Smooth muscle cell (in vitro differentiated cells): Measurements from ENCODE around the gene PTS. TPM values are rescaled to one million over a fixed set of nuclear protein-coding genes. Genes with fewer than 3 reads are reported as not detected.

Experiments
- DNase-seq: peaks from one replicate; lab custom pipeline; 2025; ENCODE audit not compliant: unreplicated experiment; lab: John Stamatoyannopoulos, UW
- H2AFZ ChIP-seq: fragments of 200-600 bp; sonication (generic); 2 replicates; pipeline ENCODE4 v1.6.0; 2016; ENCODE audit warnings: antibody characterized with exemption, low read depth, mild to moderate bottlenecking
- H3F3A ChIP-seq: fragments of 200-600 bp; sonication (generic); 2 replicates; pipeline ENCODE4 v1.6.0; 2017; ENCODE audit warnings: antibody characterized with exemption, low read depth
- H3K27ac ChIP-seq: fragments of 200-600 bp; sonication (generic); 2 replicates; pipeline ENCODE4 v1.5.1; 2016; ENCODE audit warnings: low read depth, mild to moderate bottlenecking
- H3K27me3 ChIP-seq: fragments of 200-600 bp; sonication (generic); 2 replicates; pipeline ENCODE4 v1.6.1; 2016; ENCODE audit warnings: low read depth, mild to moderate bottlenecking
- H3K36me3 ChIP-seq: fragments of 200-600 bp; sonication (generic); 2 replicates; pipeline ENCODE4 v1.5.1; 2016; ENCODE audit warnings: low read depth
- H3K4me1 ChIP-seq: fragments of 200-600 bp; sonication (generic); 2 replicates; pipeline ENCODE4 v1.5.1; 2016; ENCODE audit warnings: low read depth
- H3K4me2 ChIP-seq: fragments of 200-600 bp; sonication (generic); 2 replicates; pipeline ENCODE4 v1.6.0; 2016; ENCODE audit warnings: mild to moderate bottlenecking
- H3K4me3 ChIP-seq: fragments of 200-600 bp; sonication (generic); 2 replicates; pipeline ENCODE4 v1.5.1; 2016; ENCODE audit warnings: mild to moderate bottlenecking
- H3K79me2 ChIP-seq: fragments of 200-600 bp; sonication (generic); 2 replicates; pipeline ENCODE4 v1.6.0; 2016; ENCODE audit warnings: low read depth, mild to moderate bottlenecking
- H3K9ac ChIP-seq: fragments of 200-600 bp; sonication (generic); 2 replicates; pipeline ENCODE4 v1.6.0; 2016; ENCODE audit warnings: low read depth
- H3K9me3 ChIP-seq: fragments of 200-600 bp; sonication (generic); replicated peaks from 2 replicates; pipeline ENCODE4 v1.5.1; 2016; ENCODE audit warnings: low read depth
- H4K20me1 ChIP-seq: fragments of 200-600 bp; sonication (generic); 2 replicates; pipeline ENCODE4 v1.6.0; 2016; ENCODE audit warnings: low read depth
- WGBS: methylation state at CpG from one replicate; pipeline ENCODE4 v1.1.7; 2016; ENCODE audit warnings: low lambda C conversion rate; 5-methylcytosine and 5-hydroxymethylcytosine counted together
- polyA plus RNA-seq: library from polyadenylated mRNA; unstranded; fragments of >200 nt; fragmentation: Nextera tagmentation; extraction: Ambion mirVana; gene quantifications from 2 replicates; pipeline ENCODE4 v1.2.1, GENCODE V29; 2016
- total RNA-seq: library from RNA; depleted of rRNA; stranded (reverse); fragments of >200 nt; gene quantifications from 2 replicates; pipeline ENCODE4 v1.2.3, GENCODE V29; 2014
- TF ChIP-seq, protein P1 (sequence below): fragments of 200-600 bp; sonication (generic); IDR thresholded peaks from 2 replicates; pipeline ENCODE4 v1.5.1; 2017; ENCODE audit warnings: borderline replicate concordance, mild to moderate bottlenecking, antibody characterized with exemption; ENCODE audit not compliant: insufficient read depth, poor library complexity, severe bottlenecking

The PTS gene
- total and polyA plus RNA-seq, 2 experiments from 2014 or later, result 70.9 to 75.4 TPM

DNA sequence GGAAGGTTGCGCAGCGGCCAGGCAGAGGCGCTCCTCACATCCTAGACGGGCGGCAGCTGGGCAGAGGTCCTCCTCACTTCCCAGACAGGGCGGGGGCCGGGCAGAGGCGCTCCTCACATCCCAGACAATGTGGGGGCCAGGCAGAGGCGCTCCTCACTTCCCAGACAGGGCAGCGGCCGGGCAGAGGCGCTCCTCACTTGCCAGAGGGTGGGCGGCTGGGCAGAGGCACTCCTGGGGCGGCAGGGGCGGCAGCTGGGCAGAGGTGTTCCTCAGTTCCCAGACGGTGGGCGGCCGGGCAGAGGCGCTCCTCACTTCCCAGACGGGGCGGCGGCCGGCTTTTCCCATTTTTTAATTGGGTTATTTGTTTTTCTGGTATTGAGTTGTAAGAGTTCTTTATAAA is 20.2 kb upstream of the PTS start:
- H3K27ac ChIP-seq, result no peak overlapping the region
- H3K9me3 ChIP-seq, result no peaks in the 10 kb centered on the region
- H3K79me2 ChIP-seq, result no peaks in the 10 kb centered on the region
- peaks cover 17% of the 10 kb centered on the region for H3K27me3 ChIP-seq
- H3F3A ChIP-seq, result no peaks in the 10 kb centered on the region
- H3K4me1 ChIP-seq, result no peaks in the 10 kb centered on the region
- TF ChIP-seq, protein P1, sequence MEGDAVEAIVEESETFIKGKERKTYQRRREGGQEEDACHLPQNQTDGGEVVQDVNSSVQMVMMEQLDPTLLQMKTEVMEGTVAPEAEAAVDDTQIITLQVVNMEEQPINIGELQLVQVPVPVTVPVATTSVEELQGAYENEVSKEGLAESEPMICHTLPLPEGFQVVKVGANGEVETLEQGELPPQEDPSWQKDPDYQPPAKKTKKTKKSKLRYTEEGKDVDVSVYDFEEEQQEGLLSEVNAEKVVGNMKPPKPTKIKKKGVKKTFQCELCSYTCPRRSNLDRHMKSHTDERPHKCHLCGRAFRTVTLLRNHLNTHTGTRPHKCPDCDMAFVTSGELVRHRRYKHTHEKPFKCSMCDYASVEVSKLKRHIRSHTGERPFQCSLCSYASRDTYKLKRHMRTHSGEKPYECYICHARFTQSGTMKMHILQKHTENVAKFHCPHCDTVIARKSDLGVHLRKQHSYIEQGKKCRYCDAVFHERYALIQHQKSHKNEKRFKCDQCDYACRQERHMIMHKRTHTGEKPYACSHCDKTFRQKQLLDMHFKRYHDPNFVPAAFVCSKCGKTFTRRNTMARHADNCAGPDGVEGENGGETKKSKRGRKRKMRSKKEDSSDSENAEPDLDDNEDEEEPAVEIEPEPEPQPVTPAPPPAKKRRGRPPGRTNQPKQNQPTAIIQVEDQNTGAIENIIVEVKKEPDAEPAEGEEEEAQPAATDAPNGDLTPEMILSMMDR, result no peak
- no peak for DNase-seq
- 96% methylated on average over 22 of the region's 23 CpGs for WGBS
- H4K20me1 ChIP-seq, result no peaks in the 10 kb centered on the region
- H3K4me3 ChIP-seq, result no peak overlapping the region
- no peak overlapping the region for H2AFZ ChIP-seq
- H3K36me3 ChIP-seq, result no peaks in the 10 kb centered on the region
- H3K4me2 ChIP-seq, result no peak overlapping the region
- H3K9ac ChIP-seq, result no peak overlapping the region

DNA sequence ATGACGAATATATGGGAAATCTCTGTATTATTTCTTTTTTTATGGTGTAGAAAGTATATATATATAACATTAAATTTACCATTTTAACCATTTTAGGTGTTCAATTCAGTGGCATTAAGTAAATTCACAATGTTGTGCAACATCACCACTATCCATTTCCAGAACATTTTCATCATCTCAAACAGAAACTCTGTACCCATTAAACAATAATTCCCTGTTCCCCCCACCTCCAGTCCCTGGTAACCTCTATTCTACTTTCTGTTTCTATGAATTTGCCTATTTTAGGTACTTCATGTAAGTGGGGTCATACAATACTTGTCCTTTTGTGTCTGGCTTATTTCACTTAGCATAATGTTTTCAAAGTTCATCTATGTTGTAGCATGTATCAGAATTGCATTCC is 15.3 kb upstream of the PTS start:
- peaks cover 12% of the 10 kb centered on the region for H3K27me3 ChIP-seq
- H3K27ac ChIP-seq, result no peak overlapping the region
- no peak overlapping the region for H3K4me2 ChIP-seq
- 56% methylated on average over 1 of the region's 1 CpG for WGBS
- H3K9me3 ChIP-seq, result no peaks in the 10 kb centered on the region
- H3K79me2 ChIP-seq, result no peaks in the 10 kb centered on the region
- no peaks in the 10 kb centered on the region for H4K20me1 ChIP-seq
- no peaks in the 10 kb centered on the region for H3F3A ChIP-seq
- no peak overlapping the region for H3K9ac ChIP-seq
- no peaks in the 10 kb centered on the region for H3K4me1 ChIP-seq
- TF ChIP-seq, protein P1, result no peak
- no peak overlapping the region for H3K4me3 ChIP-seq
- DNase-seq, result no peak
- H2AFZ ChIP-seq, result no peak overlapping the region
- H3K36me3 ChIP-seq, result no peaks in the 10 kb centered on the region

DNA sequence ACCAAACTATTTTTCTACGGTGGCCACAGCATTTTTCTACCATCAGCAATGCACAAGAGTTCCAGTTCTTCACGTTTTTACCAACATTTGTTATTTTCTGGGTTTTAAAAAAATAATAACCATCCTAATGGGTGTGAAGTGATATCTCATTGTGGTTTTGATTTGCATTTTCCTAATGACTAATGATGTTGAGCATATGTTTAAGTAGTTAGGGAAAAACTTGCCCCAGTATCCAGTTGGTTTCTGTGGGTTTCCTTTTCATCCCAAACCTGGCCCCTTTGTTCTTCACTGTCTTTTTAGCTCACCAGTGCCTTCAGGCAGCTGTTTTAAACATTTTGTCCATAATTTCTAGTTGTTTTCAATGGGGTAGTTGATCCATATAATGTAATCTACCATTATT is 14.7 kb upstream of the PTS start:
- Histone ChIP-seq H3K79me2 (no peaks in the 10 kb centered on the region), H3F3A (no peaks in the 10 kb centered on the region), H3K27me3 (peaks cover 12% of the 10 kb centered on the region), H3K9ac (no peak overlapping the region), H3K36me3 (no peaks in the 10 kb centered on the region), H3K9me3 (no peaks in the 10 kb centered on the region), H3K4me3 (no peak overlapping the region), H3K4me2 (no peak overlapping the region), H4K20me1 (no peaks in the 10 kb centered on the region), H2AFZ (no peak overlapping the region), H3K4me1 (no peaks in the 10 kb centered on the region), H3K27ac (no peak overlapping the region)
- DNase-seq, result no peak
- TF ChIP-seq, protein P1, result no peak
- WGBS, result 45% methylated on average over 2 of the region's 2 CpGs

DNA sequence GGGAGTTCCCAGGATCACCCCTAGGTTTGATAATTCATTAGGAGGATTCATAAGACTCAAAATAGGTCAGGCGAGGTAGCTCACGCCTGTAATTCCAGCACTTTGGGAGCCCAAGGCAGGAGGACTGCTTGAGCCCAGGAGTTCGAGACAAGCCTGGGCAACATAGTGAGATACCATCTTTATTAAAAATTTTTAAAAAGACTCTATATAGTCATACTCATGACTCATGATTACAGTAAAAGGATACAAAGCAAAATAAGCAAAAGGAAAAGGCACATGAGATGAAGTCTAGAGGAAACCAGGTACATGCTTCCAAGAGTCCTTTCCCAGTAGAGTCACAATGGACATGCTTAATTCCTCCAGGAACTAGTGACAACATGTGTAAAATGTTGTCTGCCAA is 13.9 kb upstream of the PTS start:
- Histone ChIP-seq H3K4me2 (no peak overlapping the region), H3K27me3 (peaks cover 12% of the 10 kb centered on the region), H3K27ac (no peak overlapping the region)

More for the DNA sequence above, 13.9 kb upstream of the PTS start:
- TF ChIP-seq, protein P1, result no peak
- no peaks in the 10 kb centered on the region for H3K9me3 ChIP-seq
- no peaks in the 10 kb centered on the region for H4K20me1 ChIP-seq
- no peaks in the 10 kb centered on the region for H3K79me2 ChIP-seq
- no peak overlapping the region for H2AFZ ChIP-seq
- no peaks in the 10 kb centered on the region for H3K36me3 ChIP-seq
- no peak for DNase-seq
- H3K4me1 ChIP-seq, result no peaks in the 10 kb centered on the region
- no peak overlapping the region for H3K9ac ChIP-seq
- 90% methylated on average over 3 of the region's 3 CpGs for WGBS
- no peaks in the 10 kb centered on the region for H3F3A ChIP-seq
- no peak overlapping the region for H3K4me3 ChIP-seq
